GM23338 (cell line): ENCODE measurements around the gene PXDN. TPM values are rescaled to one million over a fixed set of nuclear protein-coding genes. Genes with fewer than 3 reads are reported as not detected.

Experiments used
- ATAC-seq: fragments of 200-7000 bp; cut with Tn5 transposase; 3 replicates; pipeline ENCODE4 v1.9.1; 2020
- DNase-seq: peaks from one replicate; pipeline ENCODE4 v3.0.0-alpha.2; 2015; ENCODE audit warnings: low spot score
- H2AFZ ChIP-seq: fragments of 200-600 bp; sonication (generic); 2 replicates; pipeline ENCODE4 v1.8.0; 2016; ENCODE audit warnings: antibody characterized with exemption, mild to moderate bottlenecking, moderate library complexity
- H3F3A ChIP-seq: fragments of 200-600 bp; sonication (generic); replicated peaks from 2 replicates; pipeline ENCODE4 v1.8.0; 2017; ENCODE audit warnings: antibody characterized with exemption, mixed run types, low read depth
- H3K27ac ChIP-seq: fragments of 200-600 bp; sonication (generic); 2 replicates; pipeline ENCODE4 v1.6.1; 2016; ENCODE audit warnings: low read depth
- H3K27me3 ChIP-seq: fragments of 200-600 bp; sonication (generic); 2 replicates; pipeline ENCODE4 v1.8.0; 2016; ENCODE audit warnings: mild to moderate bottlenecking, mixed run types, moderate library complexity; ENCODE audit not compliant: insufficient read depth
- H3K36me3 ChIP-seq: fragments of 200-600 bp; sonication (generic); 2 replicates; pipeline ENCODE4 v1.8.0; 2016; ENCODE audit warnings: mild to moderate bottlenecking; ENCODE audit not compliant: insufficient read depth
- H3K4me1 ChIP-seq: fragments of 200-600 bp; sonication (generic); 2 replicates; pipeline ENCODE4 v1.8.0; 2016; ENCODE audit warnings: mild to moderate bottlenecking, moderate library complexity; ENCODE audit not compliant: insufficient read depth
- H3K4me2 ChIP-seq: fragments of 200-600 bp; sonication (generic); 2 replicates; pipeline ENCODE4 v1.7.1; 2017; ENCODE audit warnings: mixed run types
- H3K4me3 ChIP-seq: fragments of 200-600 bp; sonication (generic); 2 replicates; pipeline ENCODE4 v1.6.1; 2016; ENCODE audit warnings: mixed run types
- H3K79me2 ChIP-seq: fragments of 200-600 bp; sonication (generic); replicated peaks from 2 replicates; pipeline ENCODE4 v1.8.0; 2017; ENCODE audit warnings: mild to moderate bottlenecking; ENCODE audit not compliant: insufficient read depth
- H3K9me2 ChIP-seq: fragments of 200-600 bp; sonication (generic); 2 replicates; pipeline ENCODE4 v1.8.0; 2017; ENCODE audit not compliant: insufficient read depth
- H4K20me1 ChIP-seq: fragments of 200-600 bp; sonication (generic); replicated peaks from 2 replicates; pipeline ENCODE4 v1.8.0; 2017; ENCODE audit warnings: mild to moderate bottlenecking; ENCODE audit not compliant: insufficient read depth
- H3K27ac Mint-ChIP-seq: 2 replicates; pipeline ENCODE4 v1.8.0; 2020; ENCODE audit warnings: inconsistent platforms, mild to moderate bottlenecking, moderate library complexity, mixed read lengths
- H3K27me3 Mint-ChIP-seq: 3 replicates; pipeline ENCODE4 v1.8.0; 2022; ENCODE audit warnings: low read depth, mild to moderate bottlenecking, moderate library complexity, mixed read lengths, inconsistent platforms; ENCODE audit not compliant: insufficient read depth, poor library complexity
- H3K36me3 Mint-ChIP-seq: 3 replicates; pipeline ENCODE4 v1.8.0; 2021; ENCODE audit warnings: low read depth, mild to moderate bottlenecking, inconsistent platforms, moderate library complexity, mixed read lengths
- H3K4me1 Mint-ChIP-seq: 3 replicates; pipeline ENCODE4 v1.8.0; 2020; ENCODE audit warnings: mild to moderate bottlenecking, inconsistent platforms, mixed read lengths
- H3K4me3 Mint-ChIP-seq: 3 replicates; pipeline ENCODE4 v1.8.0; 2021; ENCODE audit warnings: moderate library complexity, mild to moderate bottlenecking, inconsistent platforms, mixed read lengths
- H3K9me3 Mint-ChIP-seq: 3 replicates; pipeline ENCODE4 v1.8.0; 2020; ENCODE audit warnings: moderate library complexity, mild to moderate bottlenecking, inconsistent platforms, mixed read lengths
- CREB1 ChIP-seq: fragments of 250-450 bp; sonication (Bioruptor Pico); IDR thresholded peaks from 2 replicates; pipeline ENCODE4 v1.5.0; 2020; ENCODE audit warnings: low read depth, mild to moderate bottlenecking, moderate library complexity
- CTCF ChIP-seq, 2 experiments: fragments of 200-600 bp in 1 of 2; sonication (generic) in 1 of 2; conservative IDR thresholded peaks; 2 replicates each; pipeline versions ENCODE4 v1.5.1 to v1.6.1; 2016 to 2017; ENCODE audit warnings: antibody characterized with exemption in 2 of 2, low read depth in 2 of 2, mild to moderate bottlenecking in 2 of 2, moderate library complexity in 1 of 2
- JUNB ChIP-seq: IDR thresholded peaks from one replicate; pipeline ENCODE4 v1.6.1; 2016; ENCODE audit warnings: antibody characterized with exemption; ENCODE audit not compliant: unreplicated experiment
- NANOG ChIP-seq: IDR thresholded peaks from 2 replicates; pipeline ENCODE4 v1.6.1; 2016; ENCODE audit warnings: antibody characterized with exemption, borderline replicate concordance
- STAT1 ChIP-seq: IDR thresholded peaks from one replicate; pipeline ENCODE4 v1.6.1; 2016; ENCODE audit warnings: antibody characterized with exemption; ENCODE audit not compliant: unreplicated experiment
- ZNF114 ChIP-seq: fragments of 250-450 bp; sonication (Bioruptor Pico); IDR thresholded peaks from 2 replicates; pipeline ENCODE4 v1.5.0; 2020; ENCODE audit warnings: mild to moderate bottlenecking, moderate library complexity
- polyA plus RNA-seq: library from polyadenylated mRNA; unstranded; fragments of >200 nt; fragmentation: Nextera tagmentation; extraction: Ambion mirVana; gene quantifications from 2 replicates; pipeline ENCODE4 v1.2.1, GENCODE V29; 2016
- total RNA-seq: library from RNA; depleted of rRNA; stranded (reverse); fragments of >200 nt; shearing (Covaris generic); gene quantifications from 2 replicates; pipeline ENCODE4 v1.2.3, GENCODE V29; 2014
- TF ChIP-seq, protein P1 (sequence below): fragments of 250-450 bp; sonication (Bioruptor Pico); IDR thresholded peaks from 2 replicates; pipeline ENCODE4 v1.5.0; 2020; ENCODE audit warnings: mild to moderate bottlenecking, moderate library complexity
- TF ChIP-seq, protein P2 (sequence below): IDR thresholded peaks from 2 replicates; pipeline ENCODE4 v1.6.1; 2016; ENCODE audit warnings: antibody characterized with exemption

PXDN gene
- total and polyA plus RNA-seq, 2 experiments from 2014 or later: 42.2 to 225 TPM

DNA sequence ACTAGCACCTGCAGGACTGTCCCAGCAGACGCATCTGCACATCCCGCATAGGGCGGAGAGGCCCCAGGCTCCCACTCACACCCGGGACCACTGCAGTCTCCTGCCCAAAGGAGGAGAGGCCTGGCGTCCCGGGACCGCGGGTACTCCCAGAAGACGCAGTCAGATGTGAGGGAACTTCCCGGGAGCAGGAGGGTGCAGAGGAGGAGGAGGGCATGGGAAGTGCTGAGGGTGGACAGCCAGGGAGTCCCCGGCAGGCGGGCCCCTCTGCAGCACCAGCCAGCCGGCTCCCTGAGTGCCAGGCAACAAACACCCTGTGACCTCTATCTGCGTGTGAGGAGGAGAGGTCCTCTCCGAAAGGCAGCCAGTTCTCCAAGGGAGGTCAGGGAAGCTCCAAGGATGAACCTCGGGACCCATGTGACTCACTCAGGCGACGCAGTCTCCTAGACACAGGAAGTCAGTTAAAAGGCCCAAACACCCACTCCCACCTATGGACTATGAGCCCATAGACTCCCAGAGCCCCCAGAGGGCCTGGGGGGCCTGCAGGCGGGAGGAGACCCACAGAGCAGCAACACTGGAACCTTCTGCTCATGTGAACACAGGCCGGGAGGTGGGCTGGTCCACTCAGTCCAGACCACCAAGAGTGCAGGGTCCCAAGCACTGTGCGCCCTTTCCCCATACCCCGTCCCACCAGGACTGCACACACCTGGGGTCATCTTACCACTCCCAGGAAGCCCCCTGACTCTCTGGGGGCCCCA, 4.2 kb downstream of the PXDN start (continued):
- TF ChIP-seq, protein P1, sequence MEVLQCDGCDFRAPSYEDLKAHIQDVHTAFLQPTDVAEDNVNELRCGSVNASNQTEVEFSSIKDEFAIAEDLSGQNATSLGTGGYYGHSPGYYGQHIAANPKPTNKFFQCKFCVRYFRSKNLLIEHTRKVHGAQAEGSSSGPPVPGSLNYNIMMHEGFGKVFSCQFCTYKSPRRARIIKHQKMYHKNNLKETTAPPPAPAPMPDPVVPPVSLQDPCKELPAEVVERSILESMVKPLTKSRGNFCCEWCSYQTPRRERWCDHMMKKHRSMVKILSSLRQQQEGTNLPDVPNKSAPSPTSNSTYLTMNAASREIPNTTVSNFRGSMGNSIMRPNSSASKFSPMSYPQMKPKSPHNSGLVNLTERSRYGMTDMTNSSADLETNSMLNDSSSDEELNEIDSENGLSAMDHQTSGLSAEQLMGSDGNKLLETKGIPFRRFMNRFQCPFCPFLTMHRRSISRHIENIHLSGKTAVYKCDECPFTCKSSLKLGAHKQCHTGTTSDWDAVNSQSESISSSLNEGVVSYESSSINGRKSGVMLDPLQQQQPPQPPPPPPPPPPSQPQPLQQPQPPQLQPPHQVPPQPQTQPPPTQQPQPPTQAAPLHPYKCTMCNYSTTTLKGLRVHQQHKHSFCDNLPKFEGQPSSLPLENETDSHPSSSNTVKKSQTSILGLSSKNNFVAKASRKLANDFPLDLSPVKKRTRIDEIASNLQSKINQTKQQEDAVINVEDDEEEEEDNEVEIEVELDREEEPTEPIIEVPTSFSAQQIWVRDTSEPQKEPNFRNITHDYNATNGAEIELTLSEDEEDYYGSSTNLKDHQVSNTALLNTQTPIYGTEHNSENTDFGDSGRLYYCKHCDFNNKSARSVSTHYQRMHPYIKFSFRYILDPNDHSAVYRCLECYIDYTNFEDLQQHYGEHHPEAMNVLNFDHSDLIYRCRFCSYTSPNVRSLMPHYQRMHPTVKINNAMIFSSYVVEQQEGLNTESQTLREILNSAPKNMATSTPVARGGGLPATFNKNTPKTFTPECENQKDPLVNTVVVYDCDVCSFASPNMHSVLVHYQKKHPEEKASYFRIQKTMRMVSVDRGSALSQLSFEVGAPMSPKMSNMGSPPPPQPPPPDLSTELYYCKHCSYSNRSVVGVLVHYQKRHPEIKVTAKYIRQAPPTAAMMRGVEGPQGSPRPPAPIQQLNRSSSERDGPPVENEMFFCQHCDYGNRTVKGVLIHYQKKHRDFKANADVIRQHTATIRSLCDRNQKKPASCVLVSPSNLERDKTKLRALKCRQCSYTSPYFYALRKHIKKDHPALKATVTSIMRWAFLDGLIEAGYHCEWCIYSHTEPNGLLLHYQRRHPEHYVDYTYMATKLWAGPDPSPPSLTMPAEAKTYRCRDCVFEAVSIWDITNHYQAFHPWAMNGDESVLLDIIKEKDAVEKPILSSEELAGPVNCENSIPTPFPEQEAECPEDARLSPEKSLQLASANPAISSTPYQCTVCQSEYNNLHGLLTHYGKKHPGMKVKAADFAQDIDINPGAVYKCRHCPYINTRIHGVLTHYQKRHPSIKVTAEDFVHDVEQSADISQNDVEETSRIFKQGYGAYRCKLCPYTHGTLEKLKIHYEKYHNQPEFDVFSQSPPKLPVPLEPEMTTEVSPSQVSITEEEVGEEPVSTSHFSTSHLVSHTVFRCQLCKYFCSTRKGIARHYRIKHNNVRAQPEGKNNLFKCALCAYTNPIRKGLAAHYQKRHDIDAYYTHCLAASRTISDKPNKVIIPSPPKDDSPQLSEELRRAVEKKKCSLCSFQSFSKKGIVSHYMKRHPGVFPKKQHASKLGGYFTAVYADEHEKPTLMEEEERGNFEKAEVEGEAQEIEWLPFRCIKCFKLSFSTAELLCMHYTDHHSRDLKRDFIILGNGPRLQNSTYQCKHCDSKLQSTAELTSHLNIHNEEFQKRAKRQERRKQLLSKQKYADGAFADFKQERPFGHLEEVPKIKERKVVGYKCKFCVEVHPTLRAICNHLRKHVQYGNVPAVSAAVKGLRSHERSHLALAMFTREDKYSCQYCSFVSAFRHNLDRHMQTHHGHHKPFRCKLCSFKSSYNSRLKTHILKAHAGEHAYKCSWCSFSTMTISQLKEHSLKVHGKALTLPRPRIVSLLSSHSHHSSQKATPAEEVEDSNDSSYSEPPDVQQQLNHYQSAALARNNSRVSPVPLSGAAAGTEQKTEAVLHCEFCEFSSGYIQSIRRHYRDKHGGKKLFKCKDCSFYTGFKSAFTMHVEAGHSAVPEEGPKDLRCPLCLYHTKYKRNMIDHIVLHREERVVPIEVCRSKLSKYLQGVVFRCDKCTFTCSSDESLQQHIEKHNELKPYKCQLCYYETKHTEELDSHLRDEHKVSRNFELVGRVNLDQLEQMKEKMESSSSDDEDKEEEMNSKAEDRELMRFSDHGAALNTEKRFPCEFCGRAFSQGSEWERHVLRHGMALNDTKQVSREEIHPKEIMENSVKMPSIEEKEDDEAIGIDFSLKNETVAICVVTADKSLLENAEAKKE (CRISPR knock-in tag): no peak
- TF ChIP-seq NANOG (no peak), STAT1 (no peak), ZNF114 (CRISPR knock-in tag) (no peak), CREB1 (CRISPR knock-in tag) (no peak), JUNB (no peak)
- TF ChIP-seq, protein P2, sequence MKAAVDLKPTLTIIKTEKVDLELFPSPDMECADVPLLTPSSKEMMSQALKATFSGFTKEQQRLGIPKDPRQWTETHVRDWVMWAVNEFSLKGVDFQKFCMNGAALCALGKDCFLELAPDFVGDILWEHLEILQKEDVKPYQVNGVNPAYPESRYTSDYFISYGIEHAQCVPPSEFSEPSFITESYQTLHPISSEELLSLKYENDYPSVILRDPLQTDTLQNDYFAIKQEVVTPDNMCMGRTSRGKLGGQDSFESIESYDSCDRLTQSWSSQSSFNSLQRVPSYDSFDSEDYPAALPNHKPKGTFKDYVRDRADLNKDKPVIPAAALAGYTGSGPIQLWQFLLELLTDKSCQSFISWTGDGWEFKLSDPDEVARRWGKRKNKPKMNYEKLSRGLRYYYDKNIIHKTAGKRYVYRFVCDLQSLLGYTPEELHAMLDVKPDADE: no peak

DNA sequence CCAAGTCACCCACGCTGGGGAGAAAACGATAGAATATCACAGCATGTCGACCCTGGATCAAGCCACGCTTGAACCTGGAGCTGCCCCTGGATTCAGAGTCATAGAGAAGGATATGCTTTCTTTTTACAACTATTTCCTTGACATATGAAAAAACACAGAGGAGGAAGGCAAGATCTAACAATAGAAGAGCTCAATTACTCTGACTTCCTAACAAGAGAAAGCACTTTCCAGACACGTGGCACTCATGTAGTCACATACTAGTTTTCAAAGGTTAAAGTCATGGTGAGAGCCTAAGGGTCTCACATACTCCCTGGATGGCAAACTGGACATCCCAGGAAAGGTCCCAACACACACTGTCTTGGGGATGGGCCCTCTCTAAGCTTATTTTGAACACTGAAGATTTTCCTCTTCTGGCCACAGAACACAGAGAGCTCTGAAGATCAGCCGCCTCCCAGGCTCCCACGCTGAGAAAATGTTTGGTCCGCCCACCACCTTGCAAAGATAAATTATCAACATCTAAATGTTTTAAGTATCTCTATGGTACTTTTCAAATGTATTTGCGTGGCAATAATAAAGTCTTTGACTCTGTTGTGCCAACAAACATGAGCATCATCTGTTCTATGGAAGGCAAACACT, 4.9 kb downstream of the PXDN start:
- Mint-ChIP-seq H3K27ac (no peak overlapping the region), H3K36me3 (peaks cover 32% of the 10 kb centered on the region), H3K27me3 (peaks cover 10% of the 10 kb centered on the region), H3K9me3 (peaks cover 16% of the 10 kb centered on the region; the same call in 2 of the 3 replicates), H3K4me3 (no peak overlapping the region), H3K4me1 (peaks cover 28% of the 10 kb centered on the region)
- no peak for DNase-seq
- Histone ChIP-seq H3K27me3 (no peaks in the 10 kb centered on the region), H3K4me2 (no peak overlapping the region), H2AFZ (no peak overlapping the region), H3K4me1 (peaks cover 18% of the 10 kb centered on the region; the same call in 1 of the 2 replicates), H4K20me1 (peaks cover 35% of the 10 kb centered on the region), H3K9me2 (no peaks in the 10 kb centered on the region), H3K27ac (no peak overlapping the region), H3F3A (no peaks in the 10 kb centered on the region), H3K36me3 (no peaks in the 10 kb centered on the region), H3K4me3 (no peak overlapping the region), H3K79me2 (peaks cover 86% of the 10 kb centered on the region)
- no peak for ATAC-seq
- no peak for TF ChIP-seq CTCF (conservative IDR thresholded peaks at IDR 0.05; ENCODE audit: low read depth in 2 of 2)
